Fibroblast of peridontal ligament (primary cell): ENCODE measurements around the gene CFAP100.

ENCODE experiments used
- DNase-seq: peaks from one replicate; pipeline ENCODE4 v3.0.0-alpha.2; 2010; ENCODE audit errors: extremely low read depth

Gene CFAP100

GRCh38 chr3:126478581-126479310, 84.0 kb downstream of the CFAP100 start:
- DNase-seq: no peak

- DNase-seq: no peak
Measured at GRCh38 chr3:126479642-126480041, 84.9 kb downstream of the CFAP100 start.

GRCh38 chr3:126480206-126480605, 85.5 kb downstream of the CFAP100 start:
- DNase-seq: no peak

GRCh38 chr3:126480861-126481260, 86.2 kb downstream of the CFAP100 start:
- peak; percentile 5 for DNase-seq

- peak; percentile 6 for DNase-seq
Measured at GRCh38 chr3:126481808-126482502, 87.2 kb downstream of the CFAP100 start.

GRCh38 chr3:126482503-126483255, 88.0 kb downstream of the CFAP100 start:
- DNase-seq: no peak

GRCh38 chr3:126483321-126483761, 88.6 kb downstream of the CFAP100 start:
- no peak for DNase-seq

GRCh38 chr3:126484148-126484547, 89.4 kb downstream of the CFAP100 start:
- DNase-seq: no peak

GRCh38 chr3:126484662-126485061, 90.0 kb downstream of the CFAP100 start:
- no peak for DNase-seq

- DNase-seq: no peak
Measured at GRCh38 chr3:126485176-126485897, 90.6 kb downstream of the CFAP100 start.

- DNase-seq: no peak
Measured at GRCh38 chr3:126485956-126486355, 91.2 kb downstream of the CFAP100 start.
